MM.1S (cell line): ENCODE results near the gene GCNT2.

ENCODE experiments used
- CTCF ChIP-seq: fragments of 300-600 bp; sonication (generic); IDR thresholded peaks from 2 replicates; pipeline ENCODE4 v1.5.1; 2016; ENCODE audit warnings: antibody characterized with exemption, low read length, mixed read lengths
- EZH2phosphoT487 ChIP-seq: fragments of 300-600 bp; sonication (generic); IDR thresholded peaks from 2 replicates; pipeline ENCODE4 v1.6.1; 2018; ENCODE audit warnings: antibody characterized with exemption, low read length

- TF ChIP-seq CTCF (no peak), EZH2phosphoT487 (no peak)
Observed at GRCh38 chr6:10472634-10473033, 48.5 kb upstream of the GCNT2 start.
